Measurements from ENCODE around the gene PCDH12.

PCDH12 gene

DNA sequence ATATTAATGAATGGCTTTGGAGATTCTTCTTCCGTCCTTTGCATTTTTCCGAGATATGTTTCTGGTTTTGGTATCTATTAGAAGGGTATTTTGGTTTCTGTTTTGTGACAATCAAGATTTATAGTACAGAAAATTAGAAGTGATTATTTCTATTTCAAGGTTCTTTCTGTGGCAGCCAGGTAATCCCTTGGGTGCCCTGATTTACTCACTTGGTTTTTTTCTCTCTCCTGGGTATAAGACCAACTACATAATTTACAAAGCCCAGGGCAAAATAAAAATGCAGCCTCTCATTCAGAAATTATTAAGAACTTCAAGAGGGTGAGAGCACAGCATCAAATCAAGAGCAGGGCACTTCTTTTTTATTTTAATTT is 8.9 kb upstream of the PCDH12 start:
- DNase-seq (ENCODE audit: extremely low read depth in 1 of 2, low read depth in 1 of 2), result no peak

GRCh38 chr5:141966275-141966962 is 8.4 kb upstream of the PCDH12 start:
- no peak for DNase-seq (ENCODE audit: extremely low read depth in 1 of 2, low read depth in 1 of 2)

DNA sequence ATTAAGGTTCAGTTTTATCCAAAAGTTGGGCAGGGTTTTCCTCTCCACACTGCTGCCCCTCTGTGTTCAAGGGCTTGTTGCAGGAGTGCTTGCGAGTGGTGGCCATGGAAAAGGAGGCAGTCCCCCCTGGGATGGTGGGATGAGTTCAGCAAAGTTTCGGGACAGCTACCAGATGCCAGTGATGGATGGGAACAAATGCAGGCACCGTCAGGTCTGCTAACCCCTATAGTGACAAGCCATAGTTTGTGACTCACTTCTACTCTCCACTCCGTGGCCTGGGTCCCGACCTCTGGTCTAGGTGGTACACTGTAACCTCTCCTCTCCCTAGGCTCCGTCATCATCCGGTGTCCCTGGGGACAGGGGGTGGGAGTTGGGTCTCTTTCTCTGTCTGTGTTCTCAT is 7.1 kb upstream of the PCDH12 start:
- DNase-seq (ENCODE audit: extremely low read depth in 1 of 2, low read depth in 1 of 2), result no peak

DNA sequence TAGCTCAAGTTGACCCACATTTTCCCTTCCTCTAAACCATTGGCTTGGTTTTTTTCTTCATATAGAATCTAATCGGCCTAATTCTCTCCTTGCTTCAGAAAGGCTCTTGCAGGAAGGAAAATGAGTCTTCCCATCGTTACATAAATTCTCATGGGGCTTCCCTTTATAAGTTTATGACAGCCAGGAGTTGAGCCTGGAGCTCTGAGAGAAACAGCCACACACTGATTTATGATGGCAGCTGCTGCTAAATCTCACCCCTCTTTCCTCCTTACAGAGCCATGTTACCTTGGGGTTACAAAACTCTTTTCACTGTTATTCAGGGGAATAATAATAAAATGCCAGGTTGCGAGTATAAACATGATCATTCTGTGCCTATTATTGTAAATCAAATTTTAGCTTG is 5.7 kb upstream of the PCDH12 start:
- DNase-seq (ENCODE audit: extremely low read depth in 1 of 2, low read depth in 1 of 2), result no peak

DNA sequence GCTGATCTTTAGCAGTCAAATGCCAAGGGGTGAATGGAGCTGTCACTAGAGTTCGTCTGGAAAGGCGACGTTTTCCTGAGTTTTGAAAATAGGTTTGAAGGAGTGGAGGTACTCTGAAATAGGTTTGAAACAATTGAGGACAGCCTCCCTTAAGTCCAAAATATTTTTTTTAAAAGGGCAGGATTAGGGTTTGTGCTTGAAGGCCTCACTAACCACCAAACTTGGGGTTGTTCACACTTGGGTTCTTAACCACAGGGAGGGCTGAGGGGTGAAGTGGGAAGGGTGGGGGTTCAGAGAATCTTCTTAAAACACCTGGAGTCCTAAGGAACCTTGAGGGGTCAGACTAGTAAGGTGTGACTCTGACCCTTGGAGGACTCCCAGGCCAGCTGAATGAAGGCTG is 3.5 kb upstream of the PCDH12 start:
- no peak for DNase-seq (ENCODE audit: extremely low read depth in 1 of 2, low read depth in 1 of 2)

DNA sequence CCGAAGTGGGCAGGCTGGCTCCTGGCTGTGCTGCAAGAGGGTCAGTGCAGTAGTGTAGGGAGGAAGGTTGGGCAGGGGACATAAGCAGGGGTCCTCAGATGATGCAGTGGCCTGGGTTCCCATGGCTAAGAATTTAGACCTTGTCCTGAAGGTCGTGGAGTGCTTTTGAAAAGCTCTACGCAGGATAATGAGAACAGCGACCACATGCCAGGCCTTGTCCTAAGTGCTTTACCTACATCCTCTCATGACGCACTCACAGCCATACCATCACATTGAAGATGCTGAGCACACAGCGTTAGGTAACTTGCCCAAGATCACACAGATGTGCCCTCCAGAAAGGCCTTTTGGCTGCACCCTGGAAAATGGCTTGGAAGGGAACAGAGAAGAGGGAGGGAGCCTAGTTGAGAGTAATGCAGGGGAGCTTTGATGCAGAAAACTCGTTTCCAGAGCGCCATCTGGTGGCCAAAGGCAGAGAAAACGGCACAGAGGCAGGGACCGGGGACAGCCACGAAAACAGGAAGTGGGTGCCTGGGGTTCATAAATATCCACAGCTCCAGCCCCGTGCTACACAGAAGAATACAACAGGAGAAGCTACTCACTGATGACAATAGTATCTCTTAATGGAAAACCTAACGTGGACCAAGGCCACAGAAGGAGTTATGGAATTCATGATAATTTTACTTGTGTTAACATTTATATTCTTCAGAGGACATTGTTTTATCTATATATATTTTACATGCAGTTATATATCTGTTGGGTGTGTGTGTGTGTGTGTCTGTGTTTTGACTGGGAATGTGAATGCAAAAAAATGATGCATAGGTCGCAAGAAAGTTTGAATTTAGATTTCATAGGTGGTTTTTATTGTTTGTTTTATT is 2.7 kb upstream of the PCDH12 start:
- DNase-seq (ENCODE audit: extremely low read depth in 1 of 2, low read depth in 1 of 2), result peak; percentile 73 to 79

DNA sequence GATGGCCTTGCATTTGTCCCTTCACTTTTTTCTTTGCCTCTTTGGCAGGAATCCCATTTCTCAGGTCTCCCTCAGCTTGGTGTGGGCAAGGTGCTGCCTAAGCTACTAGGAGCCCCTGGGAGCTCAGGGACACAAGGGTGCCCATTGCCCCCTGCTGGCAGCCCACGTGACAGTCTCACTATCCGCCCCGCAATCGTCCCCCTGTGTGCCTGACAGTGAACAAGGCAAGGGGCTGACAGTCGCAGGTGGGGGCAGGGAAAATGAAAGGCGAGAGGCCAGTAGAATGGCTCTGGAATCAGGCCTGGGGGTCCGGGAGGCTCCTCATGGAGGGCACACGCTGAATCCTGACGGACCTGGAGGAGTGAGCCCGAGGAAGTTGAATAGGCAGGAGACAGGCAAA is 2.0 kb upstream of the PCDH12 start:
- no peak for DNase-seq (ENCODE audit: extremely low read depth in 1 of 2, low read depth in 1 of 2)

DNA sequence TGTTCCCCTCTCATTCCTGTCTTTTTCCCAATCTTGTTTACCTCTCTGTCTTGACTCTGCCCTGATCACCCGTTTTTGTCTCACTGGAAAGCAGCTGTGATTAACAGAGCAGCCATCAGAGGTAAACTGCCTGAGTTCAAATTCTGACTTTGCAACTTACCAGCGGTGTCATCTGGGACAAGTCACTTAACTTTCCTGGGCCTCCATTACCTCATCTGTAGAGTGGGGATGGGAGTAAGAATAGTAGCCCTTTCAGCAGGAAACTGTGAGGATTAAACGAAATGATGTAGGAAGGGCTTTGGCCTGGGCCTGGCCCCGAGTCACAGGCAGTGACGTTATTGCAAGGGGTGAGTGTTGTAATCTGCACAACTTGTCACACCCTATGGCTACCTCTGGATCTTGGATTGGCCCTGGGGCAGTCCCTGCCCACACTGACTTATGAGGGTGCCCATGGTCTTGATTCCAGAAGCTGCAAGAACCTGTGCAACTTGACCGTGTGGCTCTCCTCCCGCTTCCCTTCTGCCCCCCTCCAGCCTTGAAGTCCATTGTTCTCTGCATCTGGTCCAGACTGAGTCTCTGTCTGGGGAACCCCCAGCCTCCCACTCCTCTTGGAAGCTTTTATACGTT is 657 bp upstream of the PCDH12 start:
- no peak for DNase-seq (ENCODE audit: extremely low read depth in 1 of 2, low read depth in 1 of 2)

DNA sequence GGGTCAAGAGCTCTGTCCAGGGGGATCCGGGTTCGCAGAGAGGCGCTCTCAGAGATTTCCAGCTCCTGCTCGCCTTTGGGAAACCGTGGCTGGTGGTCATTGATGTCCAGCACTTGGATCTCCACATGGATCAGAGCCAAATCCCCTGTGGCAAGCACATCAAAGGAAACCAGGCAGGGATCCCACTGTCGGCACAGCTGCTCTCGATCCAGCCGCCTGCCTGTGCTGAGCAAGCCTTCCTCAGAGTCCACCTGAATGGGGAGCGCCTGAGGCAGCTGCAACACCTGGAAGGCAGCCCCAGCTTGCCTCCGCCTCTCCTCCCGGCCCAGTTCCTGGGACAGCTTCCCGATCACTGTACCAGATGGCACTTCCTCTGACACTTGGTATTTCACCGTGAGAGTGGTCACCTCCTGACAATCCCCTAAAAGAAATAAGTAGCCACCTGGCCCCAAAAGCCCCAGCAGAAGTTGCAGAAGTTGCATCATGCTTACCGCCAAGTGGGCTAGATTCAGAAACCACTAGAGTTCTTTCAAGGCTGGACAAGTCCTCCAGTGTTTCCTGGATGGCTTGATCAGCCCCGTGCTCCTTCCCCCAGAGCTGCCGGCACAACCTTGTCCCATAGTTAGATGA is 520 bp downstream of the PCDH12 start:
- no peak for DNase-seq (ENCODE audit: extremely low read depth in 1 of 2, low read depth in 1 of 2)

DNA sequence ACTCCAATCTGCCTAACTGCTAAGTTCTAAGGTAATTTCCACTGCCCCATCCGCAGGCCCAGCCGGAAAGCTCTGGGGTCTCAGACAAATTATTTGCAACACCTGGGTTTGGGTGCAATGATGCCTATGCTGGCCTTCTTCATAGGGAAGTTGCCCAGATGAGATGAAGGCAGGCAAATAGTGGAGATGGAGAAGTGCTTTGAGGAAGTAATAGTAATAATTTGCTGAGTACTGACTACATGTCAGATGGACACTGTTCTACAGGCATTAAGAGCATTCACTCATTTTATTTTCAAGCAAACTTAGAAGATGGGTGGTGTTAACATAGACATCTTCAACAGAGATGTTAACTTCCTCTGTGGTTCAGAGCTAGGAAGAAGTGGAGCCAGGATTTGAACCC is 3.8 kb downstream of the PCDH12 start:
- DNase-seq (ENCODE audit: extremely low read depth in 1 of 2, low read depth in 1 of 2), result no peak

DNA sequence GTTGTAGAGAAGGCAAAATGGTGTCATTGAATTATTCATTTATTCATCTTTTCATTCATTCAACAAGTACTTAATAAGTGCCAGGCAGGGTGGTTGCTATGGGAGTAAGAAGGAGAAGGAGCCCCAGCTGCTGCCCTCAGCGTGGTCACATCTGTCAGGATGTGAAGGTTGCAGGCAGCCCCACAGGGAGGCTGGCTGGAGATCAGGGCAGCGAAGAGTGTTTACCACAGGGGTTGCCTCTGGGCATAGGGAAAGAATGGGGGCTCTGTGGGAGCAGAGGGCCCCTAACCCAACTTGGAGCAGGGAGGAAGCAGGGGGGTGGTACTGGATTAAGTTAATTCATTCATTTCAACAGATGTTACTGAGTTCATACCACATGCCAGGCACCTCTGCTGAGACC is 6.0 kb downstream of the PCDH12 start:
- DNase-seq (ENCODE audit: extremely low read depth in 1 of 2, low read depth in 1 of 2), result no peak

- no peak for DNase-seq (ENCODE audit: extremely low read depth in 1 of 2, low read depth in 1 of 2)
These were observed 6.6 kb downstream of the PCDH12 start for GRCh38 chr5:141951332-141951781.

DNA sequence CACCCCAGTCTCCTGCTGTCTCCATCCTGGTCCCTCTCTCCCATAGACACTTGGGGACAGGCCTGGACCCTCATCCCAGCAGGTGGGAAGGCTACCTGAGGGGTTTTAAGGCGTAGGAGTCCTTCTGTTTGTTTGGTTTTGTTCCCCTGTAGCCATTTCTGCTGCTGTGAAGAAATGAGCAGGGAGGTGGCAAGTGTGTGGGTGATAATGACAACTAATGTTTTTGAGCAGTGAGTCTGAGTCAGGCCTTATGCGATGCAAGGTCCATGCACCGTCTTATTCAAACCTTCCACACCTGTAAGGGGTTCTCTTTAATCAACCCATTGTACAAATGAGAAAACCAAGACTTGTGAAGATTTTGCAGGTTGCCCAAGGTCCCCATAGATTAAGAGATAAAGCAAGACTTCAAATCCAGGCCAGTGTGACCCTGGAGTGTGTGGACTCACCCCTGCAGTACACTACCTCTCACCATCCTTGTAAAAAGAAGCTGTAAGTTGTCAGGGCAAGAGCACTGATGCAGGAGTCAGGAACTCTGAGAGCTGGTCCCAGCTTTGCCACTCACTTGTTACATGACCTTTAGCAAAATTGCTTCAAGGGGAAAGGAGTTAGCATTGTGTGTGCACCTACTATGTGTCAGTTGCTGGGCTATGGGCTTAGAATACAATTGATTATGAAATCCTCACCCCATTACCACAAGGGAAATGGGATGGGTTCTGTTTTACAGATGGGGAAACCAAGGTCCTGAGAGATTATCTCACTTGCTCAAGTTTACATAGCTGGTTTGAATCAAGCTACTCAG is 7.6 kb downstream of the PCDH12 start:
- no peak for DNase-seq (ENCODE audit: extremely low read depth in 1 of 2, low read depth in 1 of 2)

GRCh38 chr5:141949511-141949910 is 8.5 kb downstream of the PCDH12 start:
- no peak for DNase-seq (ENCODE audit: extremely low read depth in 1 of 2, low read depth in 1 of 2)

- no peak for DNase-seq (ENCODE audit: extremely low read depth in 1 of 2, low read depth in 1 of 2)
These were observed 9.2 kb downstream of the PCDH12 start for GRCh38 chr5:141948812-141949211.

GRCh38 chr5:141947316-141947715 is 10.7 kb downstream of the PCDH12 start:
- no peak for DNase-seq (ENCODE audit: extremely low read depth in 1 of 2, low read depth in 1 of 2)

DNA sequence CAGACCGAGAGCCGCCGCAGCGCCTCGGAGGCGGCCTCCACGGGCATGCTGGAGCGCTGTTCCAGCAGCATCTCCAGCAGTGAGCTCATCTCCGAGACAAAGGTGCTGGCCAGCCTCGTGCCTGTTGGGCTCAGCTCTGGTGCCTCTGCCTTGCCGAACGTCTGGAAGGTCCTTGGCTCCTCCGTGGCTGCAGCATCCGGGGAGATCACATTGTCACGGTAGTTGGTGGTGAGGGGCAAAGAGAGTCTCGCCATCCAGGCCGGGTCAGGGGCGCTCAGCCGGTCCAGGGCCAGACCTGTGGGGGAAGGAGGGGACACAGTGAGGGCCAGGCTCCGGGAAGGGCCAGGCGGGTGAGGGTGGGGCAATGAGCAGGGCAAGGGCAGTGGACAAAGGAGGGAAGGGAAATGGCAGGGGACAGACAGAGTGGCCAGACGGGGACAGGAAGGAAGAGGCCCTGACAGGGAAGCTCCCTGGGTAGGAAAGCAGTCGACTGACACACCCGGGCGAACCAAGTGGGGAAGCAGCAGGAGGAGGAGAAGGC is 12.4 kb downstream of the PCDH12 start:
- DNase-seq (ENCODE audit: extremely low read depth in 1 of 2, low read depth in 1 of 2), result no peak

DNA sequence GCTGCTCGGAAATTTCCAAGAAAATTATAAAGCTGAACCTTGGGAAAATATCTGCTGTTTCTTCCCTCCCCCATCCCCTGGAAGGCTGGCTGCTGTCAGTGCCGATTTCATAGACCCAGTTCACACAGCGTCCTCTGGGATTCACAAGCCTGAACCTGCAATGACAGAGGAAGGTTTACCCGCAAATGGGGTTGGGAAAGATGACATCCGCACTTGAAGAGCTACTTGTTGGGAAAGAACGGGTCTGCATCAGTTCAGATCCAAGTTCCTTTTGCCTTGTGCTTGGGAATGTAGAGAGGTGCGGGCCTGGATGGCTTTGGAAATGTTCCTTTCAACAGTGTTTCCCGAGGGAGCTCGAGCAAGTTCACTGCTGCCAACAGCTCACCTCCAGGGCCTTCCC is 13.9 kb downstream of the PCDH12 start:
- DNase-seq (ENCODE audit: extremely low read depth in 1 of 2, low read depth in 1 of 2), result no peak

DNA sequence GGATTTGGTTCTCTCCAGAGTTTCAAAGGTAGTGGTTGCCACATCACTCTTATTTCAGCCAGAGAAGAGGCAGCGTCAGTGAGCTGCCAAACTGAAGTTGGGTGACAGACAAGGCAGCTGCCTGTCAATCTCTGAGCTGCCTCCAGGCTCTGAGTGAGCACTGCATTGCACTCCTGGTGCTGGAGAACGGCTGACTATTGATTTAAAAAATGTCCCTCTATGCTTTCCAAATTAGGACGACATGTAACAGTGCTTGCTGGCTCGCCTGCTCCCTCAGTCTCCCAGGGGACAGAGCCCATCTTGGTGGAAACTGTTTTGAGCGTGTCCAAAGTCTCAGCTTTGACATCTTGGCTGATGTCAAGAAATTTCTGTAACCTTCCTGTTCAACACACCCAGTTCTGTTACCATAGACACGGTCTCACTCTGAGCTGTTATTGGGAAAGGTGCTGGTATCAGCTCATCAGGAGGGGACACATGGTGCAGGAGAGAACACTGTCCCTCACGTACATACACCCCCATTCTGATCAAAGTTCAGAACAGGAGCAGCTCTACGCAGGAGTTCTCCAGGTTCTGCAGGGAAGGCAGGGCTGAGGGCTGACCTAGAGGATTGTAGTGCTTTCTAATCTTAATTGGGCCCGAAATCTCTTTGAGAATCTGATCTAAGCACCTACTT is 15.7 kb downstream of the PCDH12 start:
- no peak for DNase-seq (ENCODE audit: extremely low read depth in 1 of 2, low read depth in 1 of 2)

GRCh38 chr5:141941779-141942178 is 16.2 kb downstream of the PCDH12 start:
- DNase-seq (ENCODE audit: extremely low read depth in 1 of 2, low read depth in 1 of 2), result no peak
